ENCODE results near the gene PKP3.
"Not testable (repeated sequence)": the region's sequence is repeated elsewhere in the genome, so short reads cannot be mapped to it uniquely, and the experiment has no call there.

The PKP3 gene

GRCh38 chr11:417652-418342, 23.8 kb downstream of the PKP3 start:
- ATAC-seq = no peak
- Mint-ChIP-seq H3K9me3 (no peaks in the 10 kb centered on the region), H3K27ac (no peak overlapping the region), H3K36me3 (no peaks in the 10 kb centered on the region), H3K4me1 (peaks cover 36% of the 10 kb centered on the region), H3K4me3 (peak overlapping the region; percentile 75), H3K27me3 (no peaks in the 10 kb centered on the region)

- ATAC-seq = no peak
- Mint-ChIP-seq H3K36me3 (no peaks in the 10 kb centered on the region), H3K9me3 (no peaks in the 10 kb centered on the region), H3K27me3 (no peaks in the 10 kb centered on the region), H3K4me1 (peaks cover 28% of the 10 kb centered on the region), H3K27ac (no peak overlapping the region), H3K4me3 (no peak overlapping the region)
Observed at GRCh38 chr11:418343-419247, 24.6 kb downstream of the PKP3 start.

- Mint-ChIP-seq H3K4me3 (no peak overlapping the region), H3K4me1 (peaks cover 21% of the 10 kb centered on the region), H3K9me3 (no peaks in the 10 kb centered on the region), H3K36me3 (peaks cover 7% of the 10 kb centered on the region), H3K27ac (no peak overlapping the region), H3K27me3 (no peaks in the 10 kb centered on the region)
- no peak for ATAC-seq
Observed at GRCh38 chr11:419248-420005, 25.4 kb downstream of the PKP3 start.

GRCh38 chr11:420054-420910, 26.3 kb downstream of the PKP3 start:
- no peaks in the 10 kb centered on the region for H3K27me3 Mint-ChIP-seq
- H3K36me3 Mint-ChIP-seq = peaks cover 16% of the 10 kb centered on the region

GRCh38 chr11:420911-421321, 26.9 kb downstream of the PKP3 start:
- no peaks in the 10 kb centered on the region for H3K27me3 Mint-ChIP-seq
- H3K4me1 Mint-ChIP-seq = peaks cover 6% of the 10 kb centered on the region
- H3K4me3 Mint-ChIP-seq = no peak overlapping the region
- no peak for ATAC-seq
- peaks cover 18% of the 10 kb centered on the region for H3K36me3 Mint-ChIP-seq
- H3K27ac Mint-ChIP-seq = no peak overlapping the region
- peaks cover 6% of the 10 kb centered on the region for H3K9me3 Mint-ChIP-seq

More at GRCh38 chr11:420054-420910, 26.3 kb downstream of the PKP3 start:
- Mint-ChIP-seq H3K4me3 (no peak overlapping the region), H3K4me1 (peaks cover 13% of the 10 kb centered on the region), H3K27ac (no peak overlapping the region), H3K9me3 (peaks cover 6% of the 10 kb centered on the region)
- no peak for ATAC-seq

GRCh38 chr11:422249-422656, 28.2 kb downstream of the PKP3 start:
- Mint-ChIP-seq H3K4me3 (no peak overlapping the region), H3K9me3 (peaks cover 6% of the 10 kb centered on the region), H3K36me3 (peaks cover 18% of the 10 kb centered on the region), H3K4me1 (no peaks in the 10 kb centered on the region), H3K27ac (no peak overlapping the region), H3K27me3 (no peaks in the 10 kb centered on the region)
- no peak for ATAC-seq

GRCh38 chr11:424232-424631, 30.2 kb downstream of the PKP3 start:
- ATAC-seq = no peak
- H3K4me3 Mint-ChIP-seq = no peak overlapping the region
- H3K36me3 Mint-ChIP-seq = peaks cover 31% of the 10 kb centered on the region
- H3K9me3 Mint-ChIP-seq = peaks cover 6% of the 10 kb centered on the region
- no peaks in the 10 kb centered on the region for H3K27me3 Mint-ChIP-seq
- no peaks in the 10 kb centered on the region for H3K4me1 Mint-ChIP-seq
- no peak overlapping the region for H3K27ac Mint-ChIP-seq

- H3K9me3 Mint-ChIP-seq, H3K27me3 Mint-ChIP-seq, ATAC-seq, H3K4me1 Mint-ChIP-seq, H3K27ac Mint-ChIP-seq, H3K4me3 Mint-ChIP-seq: not testable (repeated sequence)
- peaks cover 35% of the 10 kb centered on the region for H3K36me3 Mint-ChIP-seq
Observed at GRCh38 chr11:424766-425165, 30.8 kb downstream of the PKP3 start.

- Mint-ChIP-seq H3K36me3 (peaks cover 35% of the 10 kb centered on the region), H3K4me1 (no peaks in the 10 kb centered on the region), H3K9me3 (peaks cover 6% of the 10 kb centered on the region), H3K27me3 (no peaks in the 10 kb centered on the region), H3K4me3 (no peak overlapping the region), H3K27ac (no peak overlapping the region)
- ATAC-seq = no peak
Observed at GRCh38 chr11:425301-425700, 31.3 kb downstream of the PKP3 start.

- Mint-ChIP-seq H3K4me1 (no peaks in the 10 kb centered on the region), H3K36me3 (peaks cover 35% of the 10 kb centered on the region), H3K4me3 (no peak overlapping the region), H3K27ac (no peak overlapping the region), H3K27me3 (no peaks in the 10 kb centered on the region), H3K9me3 (peaks cover 6% of the 10 kb centered on the region)
- ATAC-seq = no peak
Observed at GRCh38 chr11:426851-427250, 32.8 kb downstream of the PKP3 start.

- H3K4me1 Mint-ChIP-seq = no peaks in the 10 kb centered on the region
- H3K9me3 Mint-ChIP-seq = peaks cover 6% of the 10 kb centered on the region
- H3K27me3 Mint-ChIP-seq = no peaks in the 10 kb centered on the region
- no peak for ATAC-seq
- H3K4me3 Mint-ChIP-seq = no peak overlapping the region
- peaks cover 43% of the 10 kb centered on the region for H3K36me3 Mint-ChIP-seq
- no peak overlapping the region for H3K27ac Mint-ChIP-seq
Observed at GRCh38 chr11:428295-428694, 34.3 kb downstream of the PKP3 start.

- H3K27me3 Mint-ChIP-seq = no peaks in the 10 kb centered on the region
- H3K4me1 Mint-ChIP-seq = no peaks in the 10 kb centered on the region
- no peak overlapping the region for H3K27ac Mint-ChIP-seq
- H3K36me3 Mint-ChIP-seq = peaks cover 36% of the 10 kb centered on the region
- H3K4me3 Mint-ChIP-seq = no peak overlapping the region
- H3K9me3 Mint-ChIP-seq = peaks cover 6% of the 10 kb centered on the region
- no peak for ATAC-seq
Observed at GRCh38 chr11:429391-429790, 35.4 kb downstream of the PKP3 start.

- H3K9me3 Mint-ChIP-seq = peaks cover 3% of the 10 kb centered on the region
- no peaks in the 10 kb centered on the region for H3K27me3 Mint-ChIP-seq
- H3K4me3 Mint-ChIP-seq = no peak overlapping the region
- H3K4me1 Mint-ChIP-seq = no peaks in the 10 kb centered on the region
- H3K27ac Mint-ChIP-seq = no peak overlapping the region
- peaks cover 30% of the 10 kb centered on the region for H3K36me3 Mint-ChIP-seq
- no peak for ATAC-seq
Observed at GRCh38 chr11:429931-430456, 36.0 kb downstream of the PKP3 start.

GRCh38 chr11:431921-432320, 37.9 kb downstream of the PKP3 start:
- H3K27ac Mint-ChIP-seq = no peak overlapping the region

More at GRCh38 chr11:431921-432320, 37.9 kb downstream of the PKP3 start:
- Mint-ChIP-seq H3K4me1 (peaks cover 5% of the 10 kb centered on the region), H3K27me3 (no peaks in the 10 kb centered on the region), H3K4me3 (no peak overlapping the region), H3K36me3 (peaks cover 24% of the 10 kb centered on the region), H3K9me3 (no peaks in the 10 kb centered on the region)
- ATAC-seq = peak; percentile 39
